HCT116 (cell line): ENCODE results near the gene DICER1. TPM values are rescaled to one million over a fixed set of nuclear protein-coding genes. Genes with fewer than 3 reads are reported as not detected.

Source experiments
- ATAC-seq: fragments of 200-7000 bp; cut with Tn5 transposase; 2 replicates; pipeline ENCODE4 v1.9.1; 2020; ENCODE audit warnings: mild to moderate bottlenecking, moderate library complexity
- BruUV-seq: library from RNA; stranded (reverse); fragments of 400-500 nt; replicated peaks from 2 replicates; lab custom pipeline; 2021; lab: Mats Ljungman, UMichigan
- CTCF ChIA-PET: fragments of 300-600 bp; sonication (Branson Sonifier 250); formaldehyde crosslinking; loops from one replicate; lab custom pipeline; 2021; ENCODE audit warnings: antibody characterized with exemption; lab: Charles Lee
- POLR2A ChIA-PET: fragments of 300-600, 350-600 bp; sonication (Branson Sonifier 250); formaldehyde crosslinking; loops from one replicate; lab custom pipeline; 2021; ENCODE audit warnings: antibody characterized with exemption; lab: Charles Lee
- RAD21 ChIA-PET, 2 experiments: fragments of 300-600 bp; sonication (Branson Sonifier 250); formaldehyde crosslinking; loops; one replicate each; lab custom pipeline; 2023; ENCODE audit warnings: low total read pairs in 2 of 2; ENCODE audit not compliant: uncharacterized antibody in 2 of 2, unreplicated experiment in 2 of 2, low non-redundant PET in 1 of 2; lab: Charles Lee
- DNase-seq: peaks from one replicate; pipeline ENCODE4 v3.0.0-alpha.2; 2010; ENCODE audit warnings: low read depth, low spot score
- H2AFZ ChIP-seq: fragments of 200-600 bp; shearing (Covaris generic), sonication (generic); 2 replicates; pipeline ENCODE4 v1.6.1; 2017; ENCODE audit warnings: low read depth, mixed run types, mixed read lengths, antibody characterized with exemption, low read length; ENCODE audit not compliant: poor library complexity, severe bottlenecking
- H3K27ac ChIP-seq: 2 replicates; pipeline ENCODE4 v1.5.1; 2012; ENCODE audit warnings: low read depth, low read length
- H3K27me3 ChIP-seq: fragments of 200-600 bp; sonication (generic); 2 replicates; pipeline ENCODE4 v1.6.1; 2016; ENCODE audit warnings: mixed run types, low read length, mixed read lengths; ENCODE audit not compliant: insufficient read depth
- H3K36me3 ChIP-seq, 2 experiments: fragments of 200-500 bp in 1 of 2; fragments of 200-600 bp in 1 of 2; sonication (Bioruptor generic) in 1 of 2; sonication (generic) in 1 of 2; 2 replicates each; pipeline versions ENCODE4 v1.5.1 to v1.6.1; 2014 to 2016; ENCODE audit warnings: low read length in 2 of 2, inconsistent platforms in 1 of 2, mixed read lengths in 1 of 2, mixed run types in 1 of 2; ENCODE audit not compliant: insufficient read depth in 2 of 2, control insufficient read depth in 1 of 2
- H3K4me1 ChIP-seq, 2 experiments: fragments of 200-600 bp in 1 of 2; sonication (generic) in 1 of 2; 2 replicates each; pipeline versions ENCODE4 v1.5.1 to v1.6.1; 2012 to 2017; ENCODE audit warnings: low read length in 2 of 2, inconsistent platforms in 1 of 2, mild to moderate bottlenecking in 1 of 2, mixed read lengths in 1 of 2, mixed run types in 1 of 2, moderate library complexity in 1 of 2; ENCODE audit not compliant: insufficient read depth in 2 of 2, control insufficient read depth in 1 of 2
- H3K4me2 ChIP-seq: fragments of 200-600 bp; sonication (generic); 2 replicates; pipeline ENCODE4 v1.6.1; 2017; ENCODE audit warnings: mixed run types, low read length, mixed read lengths
- H3K4me3 ChIP-seq, 2 experiments: fragments of 200-600 bp in 1 of 2; sonication (generic) in 1 of 2; replicated peaks in 1 of 2; 2 replicates each; pipeline ENCODE4 v1.5.1; 2011 to 2016; ENCODE audit warnings: low read length in 2 of 2, control low read depth in 1 of 2, low read depth in 1 of 2, mild to moderate bottlenecking in 1 of 2, mixed read lengths in 1 of 2, mixed run types in 1 of 2
- H3K79me2 ChIP-seq: fragments of 200-600 bp; sonication (generic); 2 replicates; pipeline ENCODE4 v1.6.1; 2017; ENCODE audit warnings: mild to moderate bottlenecking, mixed run types, low read length, moderate library complexity, mixed read lengths; ENCODE audit not compliant: insufficient read depth
- H3K9ac ChIP-seq: fragments of 200-600 bp; sonication (generic); 2 replicates; pipeline ENCODE4 v1.6.1; 2016; ENCODE audit warnings: low read length, mixed read lengths
- H3K9me2 ChIP-seq: fragments of 200-600 bp; sonication (generic), shearing (Covaris generic); 2 replicates; pipeline ENCODE4 v1.6.1; 2017; ENCODE audit warnings: mixed run types, mild to moderate bottlenecking, moderate library complexity; ENCODE audit not compliant: insufficient read depth
- H3K9me3 ChIP-seq, 2 experiments: fragments of 200-500 bp in 1 of 2; fragments of 200-600 bp in 1 of 2; sonication (Bioruptor generic) in 1 of 2; sonication (generic) in 1 of 2; 2 replicates each; pipeline ENCODE4 v1.6.1; 2014 to 2017; ENCODE audit warnings: low read length in 2 of 2, mixed read lengths in 2 of 2, inconsistent platforms in 1 of 2, low read depth in 1 of 2, mild to moderate bottlenecking in 1 of 2, mixed run types in 1 of 2, moderate library complexity in 1 of 2; ENCODE audit not compliant: control insufficient read depth in 1 of 2, insufficient read depth in 1 of 2
- H4K20me1 ChIP-seq: fragments of 200-600 bp; sonication (generic), shearing (Covaris generic); 2 replicates; pipeline ENCODE4 v1.6.1; 2017; ENCODE audit warnings: mixed run types, mild to moderate bottlenecking, moderate library complexity; ENCODE audit not compliant: insufficient read depth
- CBX3 ChIP-seq: IDR thresholded peaks from 2 replicates; pipeline ENCODE4 v1.6.1; 2012; ENCODE audit warnings: low read depth
- EGR1 ChIP-seq: IDR thresholded peaks from 2 replicates; pipeline ENCODE4 v1.6.1; 2012; ENCODE audit warnings: low read depth
- EZH2 ChIP-seq: fragments of 200-600 bp; sonication (generic); IDR thresholded peaks from 2 replicates; pipeline ENCODE4 v1.6.1; 2017; ENCODE audit warnings: antibody characterized with exemption, mixed run types
- EZH2phosphoT487 ChIP-seq: fragments of 200-600 bp; IDR thresholded peaks from 2 replicates; pipeline ENCODE4 v1.6.1; 2018; ENCODE audit warnings: antibody characterized with exemption, borderline replicate concordance
- POLR2AphosphoS5 ChIP-seq: IDR thresholded peaks from 2 replicates; pipeline ENCODE4 v1.6.1; 2011; ENCODE audit warnings: mild to moderate bottlenecking, low read depth, low read length, moderate library complexity
- RAD21 ChIP-seq: IDR thresholded peaks from 2 replicates; pipeline ENCODE4 v1.6.1; 2012; ENCODE audit warnings: low read depth, mild to moderate bottlenecking
- TCF7L2 ChIP-seq: IDR thresholded peaks from 2 replicates; pipeline ENCODE4 v1.7.0; 2011; ENCODE audit warnings: borderline replicate concordance, inconsistent platforms; ENCODE audit not compliant: insufficient read depth, insufficient read length; ENCODE audit errors: extremely low read depth
- YY1 ChIP-seq: IDR thresholded peaks from 2 replicates; pipeline ENCODE4 v1.6.1; 2011; ENCODE audit warnings: low read length, low read depth, moderate library complexity, mild to moderate bottlenecking; ENCODE audit not compliant: insufficient replicate concordance; ENCODE audit errors: extremely low read depth
- ZFX ChIP-seq: fragments of 450-650 bp; IDR thresholded peaks from 2 replicates; pipeline ENCODE4 v1.6.1; 2017
- ZNF274 ChIP-seq: fragments of 200-500 bp; sonication (Bioruptor generic); IDR thresholded peaks from 2 replicates; pipeline ENCODE4 v1.6.1; 2014; ENCODE audit warnings: mild to moderate bottlenecking, low read depth, low read length, inconsistent platforms
- intact Hi-C: fragments of 100-400 bp; cut with micrococcal nuclease; formaldehyde crosslinking; loops from 2 replicates; pipeline ENCODE4 v1.10.0; 2022
- total RNA-seq: library from RNA; stranded (reverse); gene quantifications from one replicate; pipeline ENCODE4 v1.2.1, GENCODE V29; 2021; ENCODE audit not compliant: unreplicated experiment
- TF ChIP-seq, protein P1 (sequence below), 3 experiments: fragments of 200-600 bp in 1 of 3; sonication (generic) in 1 of 3; IDR thresholded peaks in 2 of 3; conservative IDR thresholded peaks in 1 of 3; 2 replicates each; pipeline ENCODE4 v1.5.1; 2012 to 2017; ENCODE audit warnings: low read depth in 2 of 3, low read length in 2 of 3, antibody characterized with exemption in 1 of 3, borderline replicate concordance in 1 of 3, control low read depth in 1 of 3, mild to moderate bottlenecking in 1 of 3, mixed read lengths in 1 of 3, mixed run types in 1 of 3, moderate library complexity in 1 of 3; ENCODE audit not compliant: insufficient read depth in 1 of 3
- TF ChIP-seq, protein P2 (sequence below): IDR thresholded peaks from 2 replicates; pipeline ENCODE4 v1.6.1; 2012

The DICER1 gene
- total RNA-seq, 1 experiment from 2014 or later, result 38.6 TPM

DNA sequence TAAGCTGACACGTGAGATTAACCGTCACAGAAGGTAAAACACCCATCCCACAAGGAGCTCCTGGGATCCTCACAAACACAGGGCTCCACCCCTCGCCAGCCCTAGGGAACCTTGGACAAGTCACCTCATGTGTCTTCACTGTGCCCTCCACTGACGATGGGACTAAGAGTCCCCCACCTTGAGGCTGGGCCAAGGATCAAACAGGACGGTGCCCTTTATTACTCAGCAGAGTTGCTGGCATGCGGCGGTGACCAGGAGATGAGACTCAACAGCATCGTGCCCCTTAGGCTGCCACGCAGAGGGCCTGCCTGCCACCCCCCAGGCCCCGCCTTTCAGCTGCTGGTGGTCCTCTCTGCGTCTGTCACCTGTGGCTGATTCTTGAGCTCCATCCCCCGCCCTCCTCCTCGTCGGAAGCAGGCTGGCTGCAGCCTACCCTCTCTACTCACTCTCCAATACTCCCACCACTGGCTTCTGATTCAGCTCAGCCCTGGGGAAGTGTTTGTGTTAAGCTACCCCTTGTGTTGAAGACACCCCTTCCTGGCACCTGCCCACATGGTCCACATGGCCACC, 105.2 kb downstream of the DICER1 start:
- Histone ChIP-seq H3K36me3 (no peaks in the 10 kb centered on the region), H3K9me2 (no peaks in the 10 kb centered on the region), H3K27me3 (peaks cover 18% of the 10 kb centered on the region), H4K20me1 (no peaks in the 10 kb centered on the region), H3K27ac (no peak overlapping the region), H2AFZ (no peak overlapping the region), H3K4me1 (no peaks in the 10 kb centered on the region), H3K4me3 (no peak overlapping the region), H3K79me2 (no peaks in the 10 kb centered on the region), H3K4me2 (no peak overlapping the region), H3K9ac (no peak overlapping the region), H3K9me3 (no peaks in the 10 kb centered on the region)
- TF ChIP-seq ZFX (no peak), EGR1 (no peak), POLR2AphosphoS5 (no peak), ZNF274 (no peak), YY1 (no peak), TCF7L2 (no peak)
- TF ChIP-seq, protein P1, sequence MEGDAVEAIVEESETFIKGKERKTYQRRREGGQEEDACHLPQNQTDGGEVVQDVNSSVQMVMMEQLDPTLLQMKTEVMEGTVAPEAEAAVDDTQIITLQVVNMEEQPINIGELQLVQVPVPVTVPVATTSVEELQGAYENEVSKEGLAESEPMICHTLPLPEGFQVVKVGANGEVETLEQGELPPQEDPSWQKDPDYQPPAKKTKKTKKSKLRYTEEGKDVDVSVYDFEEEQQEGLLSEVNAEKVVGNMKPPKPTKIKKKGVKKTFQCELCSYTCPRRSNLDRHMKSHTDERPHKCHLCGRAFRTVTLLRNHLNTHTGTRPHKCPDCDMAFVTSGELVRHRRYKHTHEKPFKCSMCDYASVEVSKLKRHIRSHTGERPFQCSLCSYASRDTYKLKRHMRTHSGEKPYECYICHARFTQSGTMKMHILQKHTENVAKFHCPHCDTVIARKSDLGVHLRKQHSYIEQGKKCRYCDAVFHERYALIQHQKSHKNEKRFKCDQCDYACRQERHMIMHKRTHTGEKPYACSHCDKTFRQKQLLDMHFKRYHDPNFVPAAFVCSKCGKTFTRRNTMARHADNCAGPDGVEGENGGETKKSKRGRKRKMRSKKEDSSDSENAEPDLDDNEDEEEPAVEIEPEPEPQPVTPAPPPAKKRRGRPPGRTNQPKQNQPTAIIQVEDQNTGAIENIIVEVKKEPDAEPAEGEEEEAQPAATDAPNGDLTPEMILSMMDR (IDR thresholded peaks at IDR 0.05 in 2 of 3, conservative IDR thresholded peaks at IDR 0.05 in 1 of 3; ENCODE audit: borderline replicate concordance in 1 of 3, insufficient read depth in 1 of 3, low read depth in 2 of 3, low read length in 2 of 3), result no peak
- no peak for DNase-seq
- ChIA-PET CTCF (no interaction called here), RAD21 (no interaction called here), POLR2A (no interaction called here)
- intact Hi-C loops, result no loop called here
- ATAC-seq, result no peak
- BruUV-seq, result no TSS peak

DNA sequence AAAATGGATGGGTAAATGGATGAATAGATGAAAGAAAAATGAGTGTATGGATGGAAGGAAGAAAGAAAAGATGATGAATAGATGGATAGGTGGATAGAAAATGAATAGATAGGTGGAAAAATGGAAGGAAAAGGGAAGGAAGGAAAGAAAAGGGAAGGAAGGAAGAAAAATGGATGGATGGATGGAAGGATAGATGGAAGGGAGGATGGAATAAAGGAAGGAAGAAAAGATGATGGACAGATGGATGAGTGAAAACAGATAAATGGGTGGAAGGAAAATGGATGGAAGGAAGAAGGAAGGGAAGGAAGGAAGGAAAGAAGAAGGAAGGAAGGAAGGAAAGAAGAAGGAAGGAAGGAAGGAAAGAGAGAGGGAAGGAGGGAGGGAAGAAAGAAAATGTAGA, 107.4 kb downstream of the DICER1 start:
- DNase-seq (no peak), ATAC-seq (no peak)
- no peaks in the 10 kb centered on the region for H3K9me2 ChIP-seq
- no peak overlapping the region for H3K27ac ChIP-seq
- H3K9ac ChIP-seq, result no peak overlapping the region
- H3K4me3 ChIP-seq, result no peak overlapping the region
- H3K27me3 ChIP-seq, result peaks cover 18% of the 10 kb centered on the region
- ChIA-PET CTCF (no interaction called here), POLR2A (no interaction called here), RAD21 (no interaction called here)
- no peaks in the 10 kb centered on the region for H3K4me1 ChIP-seq
- intact Hi-C loops, result no loop called here
- TF ChIP-seq CBX3 (no peak), EZH2phosphoT487 (no peak), EZH2 (no peak), EGR1 (no peak), ZFX (no peak), YY1 (no peak), RAD21 (no peak), ZNF274 (no peak), POLR2AphosphoS5 (no peak)
- TF ChIP-seq, protein P1 (IDR thresholded peaks at IDR 0.05 in 2 of 3, conservative IDR thresholded peaks at IDR 0.05 in 1 of 3; ENCODE audit: borderline replicate concordance in 1 of 3, insufficient read depth in 1 of 3, low read depth in 2 of 3, low read length in 2 of 3), result no peak
- TF ChIP-seq, protein P2, sequence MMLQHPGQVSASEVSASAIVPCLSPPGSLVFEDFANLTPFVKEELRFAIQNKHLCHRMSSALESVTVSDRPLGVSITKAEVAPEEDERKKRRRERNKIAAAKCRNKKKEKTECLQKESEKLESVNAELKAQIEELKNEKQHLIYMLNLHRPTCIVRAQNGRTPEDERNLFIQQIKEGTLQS, result no peak
- no peaks in the 10 kb centered on the region for H3K36me3 ChIP-seq
- H2AFZ ChIP-seq, result no peak overlapping the region
- no peaks in the 10 kb centered on the region for H4K20me1 ChIP-seq
- no peaks in the 10 kb centered on the region for H3K79me2 ChIP-seq
- no peak overlapping the region for H3K4me2 ChIP-seq
- BruUV-seq, result no TSS peak
- H3K9me3 ChIP-seq, result no peaks in the 10 kb centered on the region
